Suppressor macrophage treated with lipopolysaccharide for 4 hours (primary cell): ENCODE data around the gene XAB2.

ENCODE experiments used
- DNase-seq: peaks from one replicate; pipeline ENCODE4 v3.0.0-alpha.2; 2020

Gene XAB2

DNA sequence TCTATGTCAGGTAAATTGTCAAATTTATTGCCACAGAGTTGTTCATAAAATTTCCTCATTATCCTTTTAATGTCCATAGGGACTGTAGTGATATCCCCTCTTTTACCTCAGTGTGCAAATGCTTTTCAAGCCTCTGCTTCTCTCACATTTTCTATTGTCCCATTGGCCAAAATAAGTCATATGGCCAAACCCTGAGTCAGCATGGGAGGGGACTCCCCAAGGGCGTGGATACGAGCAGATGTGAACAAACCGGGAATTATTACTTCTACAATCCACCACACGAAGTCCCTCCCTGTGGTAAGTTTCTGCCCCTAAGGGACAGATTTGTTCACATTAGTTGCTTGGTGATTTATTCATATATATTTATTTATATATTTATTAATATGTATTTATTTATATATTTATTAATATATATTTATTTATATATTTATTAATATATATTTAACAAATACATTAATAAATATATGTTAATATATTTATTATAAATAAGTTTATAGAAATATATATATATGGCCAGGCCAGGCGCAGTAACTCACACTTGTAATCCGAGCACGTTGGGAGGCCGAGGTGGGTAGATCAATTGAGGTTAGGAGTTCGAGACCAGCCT, 53.8 kb downstream of the XAB2 start:
- peak; percentile 70 for DNase-seq

DNA sequence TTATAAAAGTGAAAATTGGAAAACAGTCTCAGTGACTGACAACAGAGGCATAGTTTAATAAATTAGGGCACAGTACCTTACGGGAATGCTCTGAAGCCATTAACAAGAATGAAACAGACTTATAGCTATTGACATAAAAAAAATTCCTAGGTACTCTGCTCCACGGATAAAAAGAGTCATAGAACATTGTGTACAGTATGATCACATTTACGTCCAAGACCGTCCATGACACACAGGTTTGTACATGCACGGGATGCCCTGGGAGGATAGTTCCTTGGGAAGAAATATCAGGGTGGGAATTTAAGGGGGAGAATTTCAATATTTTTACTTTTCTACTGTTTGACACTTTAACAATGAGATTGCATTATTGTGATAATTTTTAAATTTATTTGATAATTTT, 58.6 kb downstream of the XAB2 start:
- DNase-seq = no peak
